C4-2B (cell line): ENCODE results near the gene TAF1A.
A peak's percentile ranks its signal among the peaks of the same experiment; 100 is the strongest.
"Not testable (repeated sequence)": the region's sequence is repeated elsewhere in the genome, so short reads cannot be mapped to it uniquely, and the experiment has no call there.

Source experiments
- H3K27ac ChIP-seq: fragments of 450-650 bp; 2 replicates; pipeline ENCODE4 v1.5.1; 2017
- CTCF ChIP-seq: fragments of 450-650 bp; conservative IDR thresholded peaks from 2 replicates; pipeline ENCODE4 v1.5.1; 2017; ENCODE audit warnings: mild to moderate bottlenecking
- ZFX ChIP-seq: fragments of 450-650 bp; IDR thresholded peaks from 2 replicates; pipeline ENCODE4 v1.6.1; 2017

TAF1A gene

GRCh38 chr1:222616525-222616924, 26.8 kb upstream of the TAF1A start:
- H3K27ac ChIP-seq = no peak overlapping the region
- no peak for TF ChIP-seq ZFX
- TF ChIP-seq CTCF = no peak

GRCh38 chr1:222613627-222614026, 23.9 kb upstream of the TAF1A start:
- H3K27ac ChIP-seq = no peak overlapping the region
- no peak for TF ChIP-seq ZFX
- no peak for TF ChIP-seq CTCF

GRCh38 chr1:222610728-222611127, 21.0 kb upstream of the TAF1A start:
- H3K27ac ChIP-seq = no peak overlapping the region
- no peak for TF ChIP-seq CTCF
- TF ChIP-seq ZFX = no peak

GRCh38 chr1:222609111-222609510, 19.4 kb upstream of the TAF1A start:
- not testable (repeated sequence) for H3K27ac ChIP-seq

GRCh38 chr1:222606757-222607156, 17.0 kb upstream of the TAF1A start:
- TF ChIP-seq ZFX = no peak
- no peak for TF ChIP-seq CTCF

GRCh38 chr1:222601257-222601656, 11.5 kb upstream of the TAF1A start:
- peak overlapping the region; percentile 99 for H3K27ac ChIP-seq
- TF ChIP-seq CTCF = no peak
- TF ChIP-seq ZFX = no peak

More at GRCh38 chr1:222606757-222607156, 17.0 kb upstream of the TAF1A start:
- H3K27ac ChIP-seq = no peak overlapping the region

GRCh38 chr1:222600281-222600680, 10.5 kb upstream of the TAF1A start:
- TF ChIP-seq CTCF = no peak
- TF ChIP-seq ZFX = no peak
- H3K27ac ChIP-seq = peak overlapping the region; percentile 99

- TF ChIP-seq ZFX = no peak
- no peak for TF ChIP-seq CTCF
- no peak overlapping the region for H3K27ac ChIP-seq
Measured at GRCh38 chr1:222596696-222597095, 7.0 kb upstream of the TAF1A start.
